GM12875 (cell line): ENCODE measurements around the gene SLCO2A1.

Source experiments
- H3K4me3 ChIP-seq: one replicate; pipeline ENCODE4 v1.5.1; 2011; ENCODE audit warnings: low read depth, low read length, control low read depth
- CTCF ChIP-seq: IDR thresholded peaks from 2 replicates; pipeline ENCODE4 v1.5.1; 2011; ENCODE audit warnings: low read depth, mild to moderate bottlenecking, control low read depth, inconsistent platforms, low read length, moderate library complexity, borderline replicate concordance; ENCODE audit not compliant: insufficient read depth

The SLCO2A1 gene

GRCh38 chr3:133930341-133930933, 99.3 kb downstream of the SLCO2A1 start:
- TF ChIP-seq CTCF = peak; percentile 56; the same call in 1 of the 2 replicates

GRCh38 chr3:133928903-133929607, 100.7 kb downstream of the SLCO2A1 start:
- H3K4me3 ChIP-seq = no peak overlapping the region
- no peak for TF ChIP-seq CTCF

More at GRCh38 chr3:133930341-133930933, 99.3 kb downstream of the SLCO2A1 start:
- H3K4me3 ChIP-seq = no peak overlapping the region

GRCh38 chr3:133928136-133928893, 101.4 kb downstream of the SLCO2A1 start:
- H3K4me3 ChIP-seq = no peak overlapping the region
- TF ChIP-seq CTCF = no peak

- peak overlapping the region; percentile 43 for H3K4me3 ChIP-seq
- peak; percentile 86 for TF ChIP-seq CTCF
Observed at GRCh38 chr3:133927540-133928066, 102.1 kb downstream of the SLCO2A1 start.

GRCh38 chr3:133926736-133927539, 102.8 kb downstream of the SLCO2A1 start:
- H3K4me3 ChIP-seq = peak overlapping the region; percentile 43
- TF ChIP-seq CTCF = no peak

GRCh38 chr3:133925960-133926735, 103.6 kb downstream of the SLCO2A1 start:
- TF ChIP-seq CTCF = no peak
- H3K4me3 ChIP-seq = no peak overlapping the region
